CD4-positive, alpha-beta T cell treated with Interleukin-17A for 1 hour (primary cell): ENCODE data around the gene SPINT3.
"Not testable (repeated sequence)": the region's sequence is repeated elsewhere in the genome, so short reads cannot be mapped to it uniquely, and the experiment has no call there.

Experiments
- DNase-seq: peaks from one replicate; pipeline ENCODE4 v3.0.0-alpha.2; 2020

Gene SPINT3

DNA sequence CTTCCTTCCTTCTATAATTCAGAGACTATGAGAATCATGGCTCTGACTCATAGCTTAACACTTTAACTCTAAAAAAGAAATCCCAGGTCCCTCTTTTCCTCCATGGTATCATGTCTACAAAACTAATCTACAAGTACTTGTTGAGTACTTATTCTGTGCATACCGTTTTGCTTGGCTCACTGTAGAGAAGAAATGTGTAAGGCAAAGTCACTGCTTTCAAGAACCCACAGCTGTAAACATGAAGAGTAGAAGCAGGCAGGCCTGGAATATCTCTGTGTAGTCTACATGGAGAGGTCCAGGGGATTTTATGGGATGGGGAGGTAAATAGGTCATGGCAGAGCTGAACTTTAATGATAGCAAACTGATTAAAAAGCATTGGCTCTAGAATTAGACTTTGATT, 13.8 kb downstream of the SPINT3 start:
- DNase-seq = no peak

GRCh38 chr20:45500022-45500421, 15.4 kb downstream of the SPINT3 start:
- no peak for DNase-seq

GRCh38 chr20:45497971-45498494, 17.4 kb downstream of the SPINT3 start:
- DNase-seq = no peak

GRCh38 chr20:45496166-45496565, 19.3 kb downstream of the SPINT3 start:
- no peak for DNase-seq

DNA sequence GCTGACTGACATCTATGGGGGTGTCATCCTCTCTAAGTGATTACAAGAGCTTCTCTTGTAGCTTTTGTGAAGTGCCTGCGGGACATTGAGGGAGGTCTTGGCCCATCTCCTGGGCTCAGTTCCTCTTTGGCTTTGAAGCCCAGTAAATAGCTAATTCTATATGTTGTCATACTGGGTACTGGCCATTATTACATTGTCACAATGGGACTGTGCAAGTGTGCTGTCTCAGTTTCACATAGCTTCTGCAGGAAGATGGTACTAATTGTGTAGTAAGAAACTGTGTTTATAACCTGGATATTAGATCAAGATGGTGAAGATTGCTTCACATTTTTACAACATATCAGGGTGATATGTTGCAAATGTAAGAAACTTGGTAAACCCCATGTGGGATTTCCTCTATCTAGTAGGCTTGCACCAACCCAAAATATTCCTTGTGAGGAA, 19.9 kb downstream of the SPINT3 start:
- no peak for DNase-seq

- no peak for DNase-seq
Observed at GRCh38 chr20:45489083-45489531, 26.3 kb downstream of the SPINT3 start.

DNA sequence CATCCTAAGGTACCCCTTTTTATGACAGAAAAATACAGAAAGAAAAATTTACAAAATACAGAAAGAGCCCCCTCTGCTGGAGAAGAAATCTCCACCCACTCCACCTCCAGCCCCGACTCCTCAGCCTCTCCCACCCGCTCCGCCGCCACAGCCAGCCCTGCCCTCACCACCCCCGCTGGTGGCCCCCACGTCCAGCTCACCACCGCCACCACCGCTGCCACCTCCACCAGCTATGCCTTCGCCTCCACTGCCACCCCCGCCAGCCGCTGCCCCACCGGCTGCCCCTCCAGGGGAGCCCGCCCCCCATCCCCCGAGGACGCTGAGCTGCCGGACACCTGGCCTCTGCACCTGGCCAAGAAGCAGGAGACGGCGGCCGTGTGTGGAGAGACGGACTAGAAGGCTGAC, 28.2 kb downstream of the SPINT3 start:
- no peak for DNase-seq

GRCh38 chr20:45485388-45485787, 30.0 kb downstream of the SPINT3 start:
- no peak for DNase-seq

DNA sequence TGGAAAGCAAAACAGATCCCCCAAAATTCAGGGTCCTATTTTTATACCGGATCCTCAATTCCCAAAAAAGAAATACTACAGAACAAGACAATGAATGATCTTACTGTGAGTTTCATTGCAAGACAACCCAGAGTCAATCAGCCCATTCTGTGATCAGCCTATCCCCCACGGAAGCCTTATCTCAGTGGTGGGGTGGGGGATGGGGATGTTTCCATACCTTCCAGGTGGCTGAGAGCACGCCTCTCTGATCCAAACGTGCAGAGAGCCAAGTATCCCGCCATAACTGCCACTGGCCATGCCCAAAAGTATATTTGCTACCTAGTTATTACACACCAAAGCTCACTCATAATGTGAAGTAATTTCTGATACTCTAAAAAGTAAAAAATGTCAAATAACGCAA, 30.7 kb downstream of the SPINT3 start:
- no peak for DNase-seq

DNA sequence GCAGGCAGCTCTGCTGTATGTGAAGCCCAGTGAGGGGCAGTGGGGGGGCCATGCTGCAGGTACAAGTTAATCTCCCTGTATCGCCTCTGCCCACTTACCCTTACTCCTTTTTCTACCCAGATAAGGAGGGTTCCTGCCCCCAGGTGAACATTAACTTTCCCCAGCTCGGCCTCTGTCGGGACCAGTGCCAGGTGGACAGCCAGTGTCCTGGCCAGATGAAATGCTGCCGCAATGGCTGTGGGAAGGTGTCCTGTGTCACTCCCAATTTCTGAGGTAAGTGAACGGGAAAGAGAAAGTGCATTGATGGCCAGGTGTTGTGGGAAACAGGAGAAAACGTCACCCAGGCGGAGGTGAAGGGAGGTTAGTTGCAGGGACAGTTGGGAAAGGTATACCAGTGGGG, 35.6 kb downstream of the SPINT3 start:
- DNase-seq = no peak

- not testable (repeated sequence) for DNase-seq
Observed at GRCh38 chr20:45477530-45478148, 37.8 kb downstream of the SPINT3 start.

DNA sequence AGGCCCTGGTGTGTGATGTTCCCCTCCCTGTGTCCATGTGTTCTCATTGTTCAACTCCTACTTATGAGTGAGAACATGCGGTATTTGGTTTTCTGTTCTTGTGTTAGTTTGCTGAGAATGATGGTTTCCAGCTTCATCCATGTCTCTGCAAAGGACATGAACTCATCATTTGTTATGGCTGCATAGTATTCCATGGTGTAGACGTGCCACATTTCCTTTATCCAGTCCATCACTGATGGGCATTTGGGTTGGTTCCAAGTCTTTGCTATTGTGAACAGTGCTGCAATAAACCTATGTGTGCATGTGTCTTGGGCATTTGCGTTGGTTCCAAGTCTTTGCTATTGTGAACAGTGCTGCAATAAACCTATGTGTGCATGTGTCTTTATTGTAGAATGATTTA, 43.1 kb downstream of the SPINT3 start:
- DNase-seq = not testable (repeated sequence)

DNA sequence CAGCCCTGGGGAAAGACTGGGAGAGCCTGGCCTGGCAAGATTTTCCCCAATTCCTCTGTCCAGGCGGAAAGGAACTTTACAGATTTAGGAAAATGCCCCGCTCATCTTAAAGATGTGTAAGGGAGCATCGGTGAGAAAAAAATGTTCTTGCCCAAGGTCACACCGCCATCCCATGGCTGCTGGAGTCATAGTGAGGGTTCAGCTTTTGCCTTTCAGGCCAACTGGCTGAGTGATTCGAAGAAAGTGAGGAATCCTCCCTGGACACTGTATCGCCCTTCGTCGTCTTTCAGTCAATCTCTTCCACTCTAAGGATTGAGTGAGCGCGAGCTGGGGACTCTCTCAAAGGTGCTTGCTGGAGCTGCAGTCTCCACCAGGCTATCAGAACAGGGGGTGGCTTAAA, 44.5 kb downstream of the SPINT3 start:
- no peak for DNase-seq

DNA sequence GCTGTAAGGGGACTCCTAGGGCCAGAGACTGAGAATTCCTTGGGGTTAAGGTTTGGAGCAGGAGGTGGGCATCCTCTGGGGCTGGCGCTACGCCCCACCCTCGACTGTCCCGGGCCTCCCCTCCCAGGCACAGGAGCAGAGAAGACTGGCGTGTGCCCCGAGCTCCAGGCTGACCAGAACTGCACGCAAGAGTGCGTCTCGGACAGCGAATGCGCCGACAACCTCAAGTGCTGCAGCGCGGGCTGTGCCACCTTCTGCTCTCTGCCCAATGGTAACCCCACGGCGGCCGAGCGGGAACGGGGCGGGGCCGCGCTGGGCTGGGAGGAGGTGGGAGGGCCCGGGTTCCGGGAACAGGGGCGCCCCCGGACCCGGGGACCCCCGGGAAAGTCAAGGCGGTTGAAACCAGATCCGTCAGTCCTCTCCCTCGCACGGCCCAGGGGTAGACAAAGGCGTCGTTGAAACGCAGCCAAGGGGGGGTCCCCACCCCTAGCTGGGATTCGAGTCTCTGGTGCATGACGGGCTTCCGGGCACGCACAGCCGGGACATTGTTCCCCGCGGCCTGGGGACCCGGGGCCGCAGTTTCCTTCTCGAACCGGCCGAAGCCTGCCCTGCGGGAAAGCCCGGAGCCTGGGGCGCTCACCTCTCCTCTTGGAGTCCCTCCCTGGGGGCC, 45.0 kb downstream of the SPINT3 start:
- DNase-seq = no peak

DNA sequence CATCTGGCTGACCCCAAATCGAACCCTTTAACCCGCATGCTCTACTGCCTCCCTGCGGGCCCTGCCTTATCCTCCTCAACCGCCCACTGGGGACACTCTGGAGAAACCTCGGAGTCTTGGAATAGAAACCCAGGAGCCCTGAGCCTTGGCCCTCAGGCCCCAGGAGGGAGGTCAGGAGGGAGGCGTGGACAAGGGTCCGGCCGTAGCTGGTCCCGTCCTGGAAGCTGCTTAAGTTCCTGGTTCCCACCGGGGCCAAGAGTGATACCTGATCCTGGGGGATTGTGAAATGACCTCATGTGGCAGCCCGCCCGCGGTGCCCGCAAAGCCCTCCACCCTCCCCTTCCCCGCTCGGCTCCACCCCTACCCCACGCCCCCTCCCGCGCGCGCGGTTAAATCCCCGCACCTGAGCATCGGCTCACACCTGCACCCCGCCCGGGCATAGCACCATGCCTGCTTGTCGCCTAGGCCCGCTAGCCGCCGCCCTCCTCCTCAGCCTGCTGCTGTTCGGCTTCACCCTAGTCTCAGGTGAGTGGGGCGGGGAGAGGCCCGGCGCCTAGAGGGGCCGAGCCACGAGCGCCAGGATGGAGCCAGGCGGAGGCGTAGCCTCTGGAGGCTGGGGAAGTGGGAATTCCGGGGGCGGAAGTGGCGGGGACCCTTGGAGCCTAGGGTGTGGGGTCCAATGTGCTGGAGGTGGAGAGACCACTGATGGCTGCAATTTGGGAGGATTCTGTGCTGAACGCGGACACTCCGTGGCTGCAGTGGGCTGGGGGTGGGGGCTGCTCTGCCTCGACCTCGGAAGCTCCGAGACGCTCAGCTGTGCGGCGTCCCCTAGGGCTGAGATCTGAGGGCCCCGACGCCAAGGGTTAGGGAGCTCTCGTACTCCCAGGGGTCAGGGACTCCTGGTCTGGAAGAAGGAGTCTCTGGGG, 45.8 kb downstream of the SPINT3 start, which contains the start of gene WFDC2:
WFDC2 (plus strand) TSS at position 418 of the 926 bp plus-strand sequence; CDS start at position 447, 29 bp downstream.
- DNase-seq = no peak

DNA sequence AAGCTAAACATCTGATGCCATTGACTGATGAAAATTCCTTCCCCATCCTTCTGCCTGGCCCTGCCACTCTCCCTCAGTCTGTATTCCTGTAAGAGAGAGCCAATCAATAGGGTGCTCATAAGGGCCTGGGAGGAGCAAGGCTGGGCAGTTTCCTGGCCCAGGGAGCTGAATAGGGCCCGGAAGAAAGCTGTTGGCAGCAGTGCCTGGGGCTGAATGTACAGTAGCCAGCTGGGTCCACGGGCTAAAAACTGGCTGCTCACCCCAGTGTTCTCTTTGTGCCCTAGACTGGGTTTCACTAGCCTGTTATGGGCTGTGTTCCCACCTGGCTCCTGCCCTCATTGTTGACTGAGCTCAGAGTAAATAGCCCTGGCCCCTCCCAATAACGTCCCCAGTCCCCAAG, 47.6 kb downstream of the SPINT3 start:
- no peak for DNase-seq

DNA sequence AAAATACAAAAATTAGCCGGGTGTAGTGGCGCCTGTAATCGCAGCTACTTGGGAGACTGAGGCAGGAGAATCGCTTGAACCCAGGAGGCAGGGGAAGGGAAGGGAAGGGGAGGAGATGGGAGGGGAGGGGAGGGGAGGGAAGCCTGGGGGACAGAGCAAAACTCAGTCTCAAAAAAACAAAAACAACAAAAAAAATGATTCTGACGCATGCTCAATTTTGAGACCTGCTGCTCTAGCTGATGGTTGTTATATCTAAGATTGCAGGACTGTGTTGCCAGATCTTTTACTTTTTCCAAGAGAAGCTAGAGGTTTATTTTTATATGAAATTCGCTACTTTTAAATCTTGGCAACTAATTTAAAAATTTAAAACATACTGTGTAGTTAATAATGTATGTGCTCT, 48.2 kb downstream of the SPINT3 start:
- no peak for DNase-seq

- DNase-seq = no peak
Observed at GRCh38 chr20:45465491-45466266, 49.7 kb downstream of the SPINT3 start.

GRCh38 chr20:45463709-45464108, 51.7 kb downstream of the SPINT3 start:
- DNase-seq = no peak

- DNase-seq = no peak
Observed at GRCh38 chr20:45462711-45463509, 52.5 kb downstream of the SPINT3 start.
